ENCODE results near the gene COL28A1.

DNA sequence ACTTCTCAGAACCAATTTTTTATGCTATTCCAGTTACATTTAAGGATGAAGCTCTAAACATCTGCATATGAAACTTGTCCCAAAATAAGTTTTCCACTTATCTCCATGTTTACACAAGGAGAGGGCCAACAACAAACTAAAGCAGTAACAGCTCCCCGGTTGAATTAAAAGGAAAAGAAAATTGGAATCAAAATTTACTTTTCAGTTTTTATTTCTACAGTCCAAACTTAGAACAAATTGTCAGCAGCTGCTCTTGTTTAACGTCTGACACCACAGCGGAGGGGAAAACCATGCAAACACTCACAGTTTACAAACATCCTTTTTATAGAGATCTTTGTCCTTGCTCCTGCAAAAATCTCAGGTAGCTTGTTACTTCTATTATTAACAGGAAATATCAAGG lies 101.3 kb downstream of the COL28A1 start:
- no peak for TF ChIP-seq SUZ12 (IDR thresholded peaks at IDR 0.05; ENCODE audit: extremely low read depth, insufficient read depth, insufficient read length)
- no peak for TF ChIP-seq ZNF274 (IDR thresholded peaks at IDR 0.05; ENCODE audit: low read depth, low read length)

Data from NT2/D1 (cell line).